Measurements from ENCODE around the gene IGSF1. TPM values are rescaled to one million over a fixed set of nuclear protein-coding genes. Genes with fewer than 3 reads are reported as not detected.

IGSF1 gene
- total RNA-seq, 2 experiments from 2014 or later = not detected

DNA sequence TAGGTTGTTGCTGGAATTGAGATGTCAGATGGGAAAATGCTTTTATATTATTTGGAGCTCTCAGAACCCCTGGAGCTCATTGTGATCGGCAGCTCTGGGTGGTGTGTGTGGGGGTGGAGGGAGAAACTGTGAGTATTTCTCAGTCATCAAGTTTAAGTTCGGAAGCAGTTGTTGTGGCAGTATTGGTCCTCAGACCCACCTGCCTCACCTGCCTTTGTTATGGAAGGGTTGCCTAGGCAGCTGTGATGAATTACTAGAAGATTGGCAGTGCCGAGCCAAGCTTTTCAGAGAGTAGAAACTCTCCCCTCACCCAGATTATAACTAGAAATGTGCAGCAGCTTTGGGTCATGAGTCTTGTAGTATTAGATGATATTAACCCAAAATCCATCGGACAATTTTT lies 9.5 kb downstream of the IGSF1 start:
- no peaks in the 10 kb centered on the region for H3K36me3 Mint-ChIP-seq (ENCODE audit: low read depth)

DNA sequence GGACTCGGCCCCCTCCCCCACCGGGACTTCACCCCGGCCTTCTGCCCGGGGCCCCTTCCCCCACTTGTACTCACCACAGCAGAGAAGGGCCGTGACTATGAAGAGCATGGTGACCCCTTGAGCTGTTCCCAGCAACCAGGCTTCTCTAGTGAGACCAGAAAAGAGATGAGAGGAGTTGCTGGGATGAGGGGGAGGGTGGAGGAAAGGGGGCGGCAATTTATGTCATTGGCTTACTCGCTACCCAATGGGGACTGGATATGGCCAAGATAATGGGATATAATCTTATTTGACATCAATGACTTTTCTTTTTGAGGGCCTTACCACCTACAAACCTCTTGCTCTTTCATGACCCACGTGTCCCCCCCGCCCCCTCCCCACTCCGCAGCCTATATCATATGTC lies 9.9 kb downstream of the IGSF1 start:
- Histone ChIP-seq H3K36me3 (ENCODE audit: insufficient read depth, low read length) (no peaks in the 10 kb centered on the region), H3K27ac (ENCODE audit: low read depth in 1 of 2, low read length in 2 of 2) (no peak overlapping the region), H3K27me3 (ENCODE audit: control insufficient read depth in 1 of 2, insufficient read depth in 2 of 2, low read length in 2 of 2) (no peaks in the 10 kb centered on the region), H3K9me3 (ENCODE audit: control insufficient read depth in 1 of 2, insufficient read depth in 1 of 2, low read length in 2 of 2) (peaks cover 0 to 4% of the 10 kb centered on the region in 2 experiments), H3K4me3 (ENCODE audit: low read length) (no peak overlapping the region), H3K4me1 (ENCODE audit: insufficient read depth, low read length) (no peaks in the 10 kb centered on the region)
- Mint-ChIP-seq H3K4me1 (ENCODE audit: low read depth) (no peaks in the 10 kb centered on the region), H3K4me3 (no peak overlapping the region), H3K36me3 (ENCODE audit: low read depth) (no peaks in the 10 kb centered on the region), H3K27me3 (peaks cover 14% of the 10 kb centered on the region), H3K27ac (no peak overlapping the region), H3K9me3 (no peaks in the 10 kb centered on the region)
- DNase-seq (no peak), ATAC-seq (ENCODE audit: poor library complexity) (no peak)
- ChIA-PET CTCF (no interaction called here), POLR2A (no interaction called here)
- intact Hi-C loops (cut with DNase I, micrococcal nuclease) = no loop called here
- TF ChIP-seq, protein P1, sequence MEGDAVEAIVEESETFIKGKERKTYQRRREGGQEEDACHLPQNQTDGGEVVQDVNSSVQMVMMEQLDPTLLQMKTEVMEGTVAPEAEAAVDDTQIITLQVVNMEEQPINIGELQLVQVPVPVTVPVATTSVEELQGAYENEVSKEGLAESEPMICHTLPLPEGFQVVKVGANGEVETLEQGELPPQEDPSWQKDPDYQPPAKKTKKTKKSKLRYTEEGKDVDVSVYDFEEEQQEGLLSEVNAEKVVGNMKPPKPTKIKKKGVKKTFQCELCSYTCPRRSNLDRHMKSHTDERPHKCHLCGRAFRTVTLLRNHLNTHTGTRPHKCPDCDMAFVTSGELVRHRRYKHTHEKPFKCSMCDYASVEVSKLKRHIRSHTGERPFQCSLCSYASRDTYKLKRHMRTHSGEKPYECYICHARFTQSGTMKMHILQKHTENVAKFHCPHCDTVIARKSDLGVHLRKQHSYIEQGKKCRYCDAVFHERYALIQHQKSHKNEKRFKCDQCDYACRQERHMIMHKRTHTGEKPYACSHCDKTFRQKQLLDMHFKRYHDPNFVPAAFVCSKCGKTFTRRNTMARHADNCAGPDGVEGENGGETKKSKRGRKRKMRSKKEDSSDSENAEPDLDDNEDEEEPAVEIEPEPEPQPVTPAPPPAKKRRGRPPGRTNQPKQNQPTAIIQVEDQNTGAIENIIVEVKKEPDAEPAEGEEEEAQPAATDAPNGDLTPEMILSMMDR (IDR thresholded peaks at IDR 0.05) = no peak

More for the DNA sequence above, 9.5 kb downstream of the IGSF1 start:
- TF ChIP-seq, protein P1 (IDR thresholded peaks at IDR 0.05) = no peak
- no peak for ATAC-seq (ENCODE audit: poor library complexity)
- no peak overlapping the region for H3K4me3 Mint-ChIP-seq
- no peak overlapping the region for H3K4me3 ChIP-seq (ENCODE audit: low read length)
- no peak overlapping the region for H3K27ac Mint-ChIP-seq
- H3K27me3 ChIP-seq (ENCODE audit: control insufficient read depth in 1 of 2, insufficient read depth in 2 of 2, low read length in 2 of 2) = no peaks in the 10 kb centered on the region
- H3K27ac ChIP-seq (ENCODE audit: low read depth in 1 of 2, low read length in 2 of 2) = no peak overlapping the region
- POLR2A ChIA-PET = no interaction called here
- CTCF ChIA-PET = no interaction called here
- no peaks in the 10 kb centered on the region for H3K4me1 ChIP-seq (ENCODE audit: insufficient read depth, low read length)
- H3K9me3 Mint-ChIP-seq = no peaks in the 10 kb centered on the region
- H3K27me3 Mint-ChIP-seq = peaks cover 14% of the 10 kb centered on the region
- intact Hi-C loops (cut with DNase I, micrococcal nuclease) = no loop called here
- H3K36me3 ChIP-seq (ENCODE audit: insufficient read depth, low read length) = no peaks in the 10 kb centered on the region
- no peak for DNase-seq
- no peaks in the 10 kb centered on the region for H3K4me1 Mint-ChIP-seq (ENCODE audit: low read depth)
- peaks cover 0 to 4% of the 10 kb centered on the region in 2 experiments for H3K9me3 ChIP-seq (ENCODE audit: control insufficient read depth in 1 of 2, insufficient read depth in 1 of 2, low read length in 2 of 2)

DNA sequence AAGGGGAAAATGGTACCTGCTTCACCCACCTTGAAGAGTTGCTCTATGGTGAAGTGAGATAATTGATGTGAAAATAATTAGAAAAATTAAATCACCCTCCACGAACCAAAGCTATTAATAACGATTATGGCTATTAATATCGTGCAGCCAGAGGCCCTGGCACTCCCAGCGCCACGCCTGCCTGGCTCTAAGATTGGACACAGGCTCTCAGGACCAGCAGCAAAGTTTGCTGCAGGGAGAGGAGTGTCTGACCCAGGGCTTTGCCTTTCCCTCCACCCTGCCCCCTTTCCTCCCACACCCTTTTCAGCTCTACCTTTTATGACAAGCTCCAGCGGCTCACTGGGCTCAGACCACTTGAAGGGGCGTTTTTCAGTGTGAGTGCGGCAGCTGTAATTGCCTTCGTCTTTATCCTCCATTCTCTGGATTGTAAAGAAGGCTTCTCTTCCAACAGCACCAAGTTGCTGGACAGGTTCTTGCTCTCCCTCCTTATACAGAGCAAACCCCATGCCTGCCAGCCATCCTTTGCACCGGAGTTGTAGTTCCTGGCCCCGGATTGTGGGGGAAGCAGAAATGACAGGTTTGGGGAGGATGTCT lies 11.5 kb downstream of the IGSF1 start:
- Histone ChIP-seq H3K27me3 (ENCODE audit: control insufficient read depth in 1 of 2, insufficient read depth in 2 of 2, low read length in 2 of 2) (no peaks in the 10 kb centered on the region), H3K36me3 (ENCODE audit: insufficient read depth, low read length) (no peaks in the 10 kb centered on the region), H3K27ac (ENCODE audit: low read depth in 1 of 2, low read length in 2 of 2) (no peak overlapping the region), H3K4me3 (ENCODE audit: low read length) (no peak overlapping the region), H3K4me1 (ENCODE audit: insufficient read depth, low read length) (no peaks in the 10 kb centered on the region), H3K9me3 (ENCODE audit: control insufficient read depth in 1 of 2, insufficient read depth in 1 of 2, low read length in 2 of 2) (peaks cover 0 to 4% of the 10 kb centered on the region in 2 experiments)
- TF ChIP-seq, protein P1 (IDR thresholded peaks at IDR 0.05) = no peak
- ChIA-PET CTCF (no interaction called here), POLR2A (no interaction called here)
- no peaks in the 10 kb centered on the region for H3K4me1 Mint-ChIP-seq (ENCODE audit: low read depth)
- H3K27ac Mint-ChIP-seq = no peak overlapping the region
- H3K27me3 Mint-ChIP-seq = peaks cover 4% of the 10 kb centered on the region
- H3K9me3 Mint-ChIP-seq = no peaks in the 10 kb centered on the region
- ATAC-seq (ENCODE audit: poor library complexity) (no peak), DNase-seq (no peak)
- H3K36me3 Mint-ChIP-seq (ENCODE audit: low read depth) = no peaks in the 10 kb centered on the region
- intact Hi-C loops (cut with DNase I, micrococcal nuclease) = no loop called here
- H3K4me3 Mint-ChIP-seq = no peak overlapping the region

Measured in CD4-positive, alpha-beta T cell (primary cell).